ENCODE data around the gene NUDCD3.

Gene NUDCD3

DNA sequence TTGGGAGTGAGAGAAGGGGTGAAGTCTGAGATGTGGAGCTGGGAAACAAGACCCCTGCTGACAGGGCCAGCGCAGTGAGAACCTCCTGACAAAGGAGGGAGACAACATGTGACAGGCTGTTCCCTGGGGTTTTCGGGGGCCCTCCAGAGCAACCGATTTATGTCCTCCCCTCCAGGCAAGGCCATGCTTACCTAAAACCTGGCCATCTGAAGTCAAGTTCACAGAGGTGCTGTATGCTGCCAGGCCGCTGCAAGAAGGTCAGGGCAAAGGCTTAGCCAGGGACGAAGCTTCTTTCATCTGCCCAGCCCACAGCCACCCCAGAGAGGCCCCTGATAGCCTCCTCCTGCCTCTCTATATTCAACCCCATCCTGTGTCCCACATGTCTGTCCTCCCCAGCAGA, 30.1 kb upstream of the NUDCD3 start:
- Histone ChIP-seq H3F3A (ENCODE audit: insufficient read depth) (no peaks in the 10 kb centered on the region), H3K27ac (ENCODE audit: low read depth, low read length) (no peak overlapping the region), H3K9me3 (ENCODE audit: insufficient read depth, low read length) (no peaks in the 10 kb centered on the region), H4K20me1 (ENCODE audit: low read depth, low read length) (no peaks in the 10 kb centered on the region), H3K27me3 (ENCODE audit: low read length) (no peaks in the 10 kb centered on the region), H3K4me3 (ENCODE audit: insufficient read depth, low read length, poor library complexity, severe bottlenecking) (no peak overlapping the region), H3K79me2 (ENCODE audit: insufficient read depth, low read length) (no peaks in the 10 kb centered on the region), H3K4me2 (ENCODE audit: low read depth, low read length, poor library complexity, severe bottlenecking) (no peak overlapping the region), H3K9ac (ENCODE audit: low read length) (no peak overlapping the region), H2AFZ (ENCODE audit: low read depth, low read length, severe bottlenecking) (no peak overlapping the region), H3K36me3 (ENCODE audit: low read length) (no peaks in the 10 kb centered on the region), H3K9me2 (replicated peaks; ENCODE audit: insufficient read depth, low read length) (no peaks in the 10 kb centered on the region)
- TF ChIP-seq EZH2phosphoT487 (conservative IDR thresholded peaks at IDR 0.05; ENCODE audit: low read length), result no peak
- TF ChIP-seq, protein P1, sequence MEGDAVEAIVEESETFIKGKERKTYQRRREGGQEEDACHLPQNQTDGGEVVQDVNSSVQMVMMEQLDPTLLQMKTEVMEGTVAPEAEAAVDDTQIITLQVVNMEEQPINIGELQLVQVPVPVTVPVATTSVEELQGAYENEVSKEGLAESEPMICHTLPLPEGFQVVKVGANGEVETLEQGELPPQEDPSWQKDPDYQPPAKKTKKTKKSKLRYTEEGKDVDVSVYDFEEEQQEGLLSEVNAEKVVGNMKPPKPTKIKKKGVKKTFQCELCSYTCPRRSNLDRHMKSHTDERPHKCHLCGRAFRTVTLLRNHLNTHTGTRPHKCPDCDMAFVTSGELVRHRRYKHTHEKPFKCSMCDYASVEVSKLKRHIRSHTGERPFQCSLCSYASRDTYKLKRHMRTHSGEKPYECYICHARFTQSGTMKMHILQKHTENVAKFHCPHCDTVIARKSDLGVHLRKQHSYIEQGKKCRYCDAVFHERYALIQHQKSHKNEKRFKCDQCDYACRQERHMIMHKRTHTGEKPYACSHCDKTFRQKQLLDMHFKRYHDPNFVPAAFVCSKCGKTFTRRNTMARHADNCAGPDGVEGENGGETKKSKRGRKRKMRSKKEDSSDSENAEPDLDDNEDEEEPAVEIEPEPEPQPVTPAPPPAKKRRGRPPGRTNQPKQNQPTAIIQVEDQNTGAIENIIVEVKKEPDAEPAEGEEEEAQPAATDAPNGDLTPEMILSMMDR (IDR thresholded peaks at IDR 0.05; ENCODE audit: insufficient read depth, low read length, poor library complexity, severe bottlenecking), result no peak

DNA sequence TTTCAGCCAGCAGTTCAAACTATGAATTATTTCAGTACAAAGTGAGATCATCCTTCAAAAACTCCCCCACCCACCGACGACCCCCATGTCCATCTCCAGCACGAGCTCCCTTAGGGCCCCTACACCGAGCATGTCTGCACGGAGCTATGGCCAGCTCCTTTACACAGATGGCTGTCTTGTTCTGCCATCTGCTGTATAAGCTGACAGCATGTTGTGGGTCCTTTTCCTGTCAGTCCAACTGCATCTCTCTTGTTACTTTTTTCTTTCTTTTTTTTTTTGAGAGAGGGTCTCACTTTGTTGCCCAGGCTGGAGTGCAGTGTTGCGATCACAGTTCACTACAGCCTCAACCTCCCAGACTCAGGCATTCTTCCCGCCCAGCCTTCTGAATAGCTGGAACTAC, 29.1 kb upstream of the NUDCD3 start:
- Histone ChIP-seq H3K4me2 (ENCODE audit: low read depth, low read length, poor library complexity, severe bottlenecking) (no peak overlapping the region), H3K27ac (ENCODE audit: low read depth, low read length) (no peak overlapping the region), H3K4me3 (ENCODE audit: insufficient read depth, low read length, poor library complexity, severe bottlenecking) (no peak overlapping the region), H2AFZ (ENCODE audit: low read depth, low read length, severe bottlenecking) (no peak overlapping the region), H3K9me2 (replicated peaks; ENCODE audit: insufficient read depth, low read length) (no peaks in the 10 kb centered on the region), H3K9ac (ENCODE audit: low read length) (no peak overlapping the region), H3K79me2 (ENCODE audit: insufficient read depth, low read length) (no peaks in the 10 kb centered on the region), H3K9me3 (ENCODE audit: insufficient read depth, low read length) (no peaks in the 10 kb centered on the region), H3K27me3 (ENCODE audit: low read length) (no peaks in the 10 kb centered on the region), H3F3A (ENCODE audit: insufficient read depth) (no peaks in the 10 kb centered on the region), H4K20me1 (ENCODE audit: low read depth, low read length) (no peaks in the 10 kb centered on the region), H3K36me3 (ENCODE audit: low read length) (no peaks in the 10 kb centered on the region)
- no peak for TF ChIP-seq EZH2phosphoT487 (conservative IDR thresholded peaks at IDR 0.05; ENCODE audit: low read length)
- TF ChIP-seq, protein P1 (IDR thresholded peaks at IDR 0.05; ENCODE audit: insufficient read depth, low read length, poor library complexity, severe bottlenecking), result no peak

DNA sequence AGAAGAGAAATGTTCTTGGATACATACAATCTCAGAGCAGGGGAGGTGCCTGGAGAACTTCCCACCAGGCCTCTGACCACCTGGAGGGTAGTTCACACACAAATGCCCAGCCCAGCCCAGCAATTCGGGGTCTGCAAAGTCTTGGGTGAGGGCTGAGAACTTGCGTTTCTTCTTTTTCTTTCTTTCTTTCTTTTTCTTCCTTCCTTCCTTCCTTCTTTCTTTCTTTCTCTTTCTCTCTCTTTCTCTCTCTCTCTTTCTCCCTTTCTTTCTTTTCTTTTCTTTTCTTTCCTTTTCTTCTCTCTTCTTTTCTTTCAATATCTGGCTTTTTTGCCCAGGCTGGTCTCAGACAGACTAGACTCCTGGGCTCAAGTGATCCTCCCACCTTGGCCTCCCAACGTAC, 28.3 kb upstream of the NUDCD3 start:
- no peak overlapping the region for H2AFZ ChIP-seq (ENCODE audit: low read depth, low read length, severe bottlenecking)

More for the DNA sequence above, 28.3 kb upstream of the NUDCD3 start:
- H3K9me2 ChIP-seq (replicated peaks; ENCODE audit: insufficient read depth, low read length), result no peaks in the 10 kb centered on the region
- no peaks in the 10 kb centered on the region for H3K9me3 ChIP-seq (ENCODE audit: insufficient read depth, low read length)
- no peak overlapping the region for H3K9ac ChIP-seq (ENCODE audit: low read length)
- H3K4me3 ChIP-seq (ENCODE audit: insufficient read depth, low read length, poor library complexity, severe bottlenecking), result no peak overlapping the region
- H3K27me3 ChIP-seq (ENCODE audit: low read length), result no peaks in the 10 kb centered on the region
- H4K20me1 ChIP-seq (ENCODE audit: low read depth, low read length), result no peaks in the 10 kb centered on the region
- H3K36me3 ChIP-seq (ENCODE audit: low read length), result no peaks in the 10 kb centered on the region
- H3F3A ChIP-seq (ENCODE audit: insufficient read depth), result no peaks in the 10 kb centered on the region
- no peak overlapping the region for H3K4me2 ChIP-seq (ENCODE audit: low read depth, low read length, poor library complexity, severe bottlenecking)
- no peak overlapping the region for H3K27ac ChIP-seq (ENCODE audit: low read depth, low read length)
- TF ChIP-seq EZH2phosphoT487 (conservative IDR thresholded peaks at IDR 0.05; ENCODE audit: low read length), result no peak
- TF ChIP-seq, protein P1 (IDR thresholded peaks at IDR 0.05; ENCODE audit: insufficient read depth, low read length, poor library complexity, severe bottlenecking), result no peak
- no peaks in the 10 kb centered on the region for H3K79me2 ChIP-seq (ENCODE audit: insufficient read depth, low read length)

Measured in SU-DHL-6 (cell line).